GM10266 (cell line): ENCODE data around the gene ST7.
A peak's percentile ranks its signal among the peaks of the same experiment; 100 is the strongest.

Experiments used
- DNase-seq: peaks from one replicate; pipeline ENCODE4 v3.0.0; 2012; ENCODE audit errors: extremely low spot score
- TF ChIP-seq, protein P1 (sequence below): IDR thresholded peaks from 2 replicates; pipeline ENCODE4 v1.5.1; 2012; ENCODE audit warnings: mild to moderate bottlenecking, low read depth; ENCODE audit not compliant: control insufficient read depth, insufficient read depth; ENCODE audit errors: missing control alignments

The ST7 gene

DNA sequence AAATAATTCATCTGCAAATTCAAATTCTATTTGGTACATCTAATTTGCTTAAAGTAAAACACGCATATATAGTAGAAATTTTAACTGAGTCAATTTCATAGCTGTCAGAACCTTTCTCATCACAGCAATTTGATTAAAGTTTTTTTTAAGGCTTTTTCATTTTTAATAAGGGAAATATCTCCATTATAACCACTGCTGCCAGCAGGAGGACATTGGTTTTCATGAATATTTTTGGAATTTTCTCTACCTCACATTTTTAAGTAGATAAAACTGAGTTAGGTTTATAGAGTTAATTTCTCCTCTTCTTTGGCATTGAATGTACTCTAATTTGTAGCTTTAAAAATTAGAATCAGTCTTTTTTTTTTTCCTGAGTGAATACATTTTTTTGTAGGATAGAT lies 82.2 kb downstream of the ST7 start:
- TF ChIP-seq, protein P1, sequence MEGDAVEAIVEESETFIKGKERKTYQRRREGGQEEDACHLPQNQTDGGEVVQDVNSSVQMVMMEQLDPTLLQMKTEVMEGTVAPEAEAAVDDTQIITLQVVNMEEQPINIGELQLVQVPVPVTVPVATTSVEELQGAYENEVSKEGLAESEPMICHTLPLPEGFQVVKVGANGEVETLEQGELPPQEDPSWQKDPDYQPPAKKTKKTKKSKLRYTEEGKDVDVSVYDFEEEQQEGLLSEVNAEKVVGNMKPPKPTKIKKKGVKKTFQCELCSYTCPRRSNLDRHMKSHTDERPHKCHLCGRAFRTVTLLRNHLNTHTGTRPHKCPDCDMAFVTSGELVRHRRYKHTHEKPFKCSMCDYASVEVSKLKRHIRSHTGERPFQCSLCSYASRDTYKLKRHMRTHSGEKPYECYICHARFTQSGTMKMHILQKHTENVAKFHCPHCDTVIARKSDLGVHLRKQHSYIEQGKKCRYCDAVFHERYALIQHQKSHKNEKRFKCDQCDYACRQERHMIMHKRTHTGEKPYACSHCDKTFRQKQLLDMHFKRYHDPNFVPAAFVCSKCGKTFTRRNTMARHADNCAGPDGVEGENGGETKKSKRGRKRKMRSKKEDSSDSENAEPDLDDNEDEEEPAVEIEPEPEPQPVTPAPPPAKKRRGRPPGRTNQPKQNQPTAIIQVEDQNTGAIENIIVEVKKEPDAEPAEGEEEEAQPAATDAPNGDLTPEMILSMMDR: no peak
- DNase-seq: no peak

DNA sequence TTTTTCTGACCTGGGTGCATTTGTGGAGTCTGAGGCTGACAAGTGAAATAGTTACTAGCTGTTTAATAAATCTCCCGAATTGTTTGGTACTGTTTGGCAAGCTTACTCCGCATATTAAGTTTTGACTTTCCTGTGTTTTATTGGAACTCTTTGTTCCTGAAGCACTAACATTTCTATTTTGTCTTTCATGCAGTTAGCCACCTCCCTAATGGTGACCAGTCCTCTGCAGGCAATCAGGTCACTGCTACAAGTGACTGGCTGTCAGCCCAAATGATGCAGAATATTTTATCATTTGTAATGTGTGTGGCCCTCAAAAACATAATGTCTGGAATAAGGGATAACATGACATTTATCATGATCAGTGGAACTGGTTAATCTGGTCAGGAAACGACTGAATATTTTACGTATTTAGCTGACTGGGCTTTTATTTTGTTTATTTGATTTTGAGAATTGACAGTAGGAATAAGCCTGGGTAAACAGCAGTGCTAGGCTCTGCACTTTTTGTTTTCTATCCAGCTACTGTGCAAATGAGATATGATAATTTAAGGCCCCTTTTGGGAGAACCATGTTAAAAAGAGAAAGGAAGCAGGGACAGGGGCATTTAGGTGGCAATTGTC lies 82.9 kb downstream of the ST7 start:
- TF ChIP-seq, protein P1: no peak
- DNase-seq: no peak

GRCh38 chr7:117036836-117037235 lies 83.5 kb downstream of the ST7 start:
- no peak for DNase-seq
- TF ChIP-seq, protein P1: no peak

- no peak for DNase-seq
- TF ChIP-seq, protein P1: no peak
Measured at GRCh38 chr7:117038408-117038807, 85.1 kb downstream of the ST7 start.

- peak; percentile 40 for DNase-seq
- TF ChIP-seq, protein P1: no peak
Measured at GRCh38 chr7:117041007-117041406, 87.7 kb downstream of the ST7 start.

DNA sequence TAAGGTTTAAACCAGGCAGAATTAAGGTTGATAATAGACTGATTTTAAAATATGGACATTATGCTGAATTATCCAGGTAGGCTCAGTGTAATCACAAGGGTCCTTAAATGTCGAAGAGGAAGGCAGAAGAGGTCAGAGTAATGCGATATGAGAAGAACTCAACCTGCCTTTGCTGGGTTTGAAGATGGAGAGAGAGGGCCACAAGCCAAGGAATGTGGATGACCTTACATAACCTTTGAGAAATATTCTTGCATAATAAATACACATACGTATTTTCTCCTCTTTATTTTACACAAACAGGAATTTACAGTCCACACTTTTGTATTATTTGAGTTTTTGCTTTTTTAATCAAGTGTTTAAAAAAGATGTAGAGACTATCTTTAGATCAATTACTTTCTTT lies 88.5 kb downstream of the ST7 start:
- no peak for DNase-seq
- TF ChIP-seq, protein P1: no peak

- DNase-seq: no peak
- TF ChIP-seq, protein P1: no peak
Measured at GRCh38 chr7:117043108-117043825, 90.0 kb downstream of the ST7 start.
